ENCODE measurements around the gene DEXI.

Gene DEXI

GRCh38 chr16:10933865-10934264 lies 8.4 kb downstream of the DEXI start:
- Histone ChIP-seq H3K4me3 (ENCODE audit: low read depth, low read length) (no peak overlapping the region), H3K36me3 (peaks cover 9% of the 10 kb centered on the region), H3K9me3 (no peaks in the 10 kb centered on the region), H3K4me1 (no peaks in the 10 kb centered on the region; the same call in 1 of the 2 replicates), H3K27me3 (no peaks in the 10 kb centered on the region)
- no peak for DNase-seq
- TF ChIP-seq CTCF (IDR thresholded peaks at IDR 0.05; ENCODE audit: low read depth, low read length): no peak

- H3K9me3 ChIP-seq: no peaks in the 10 kb centered on the region
- H3K36me3 ChIP-seq: peaks cover 9% of the 10 kb centered on the region
- H3K4me3 ChIP-seq (ENCODE audit: low read depth, low read length): no peak overlapping the region
- H3K4me1 ChIP-seq: no peaks in the 10 kb centered on the region; the same call in 1 of the 2 replicates
- no peak for DNase-seq
- no peaks in the 10 kb centered on the region for H3K27me3 ChIP-seq
- no peak for TF ChIP-seq CTCF (IDR thresholded peaks at IDR 0.05; ENCODE audit: low read depth, low read length)
Observed at GRCh38 chr16:10932959-10933710, 9.1 kb downstream of the DEXI start.

- H3K4me1 ChIP-seq: no peaks in the 10 kb centered on the region; the same call in 1 of the 2 replicates
- H3K9me3 ChIP-seq: no peaks in the 10 kb centered on the region
- TF ChIP-seq CTCF (IDR thresholded peaks at IDR 0.05; ENCODE audit: low read depth, low read length): no peak
- no peak overlapping the region for H3K4me3 ChIP-seq (ENCODE audit: low read depth, low read length)
- peaks cover 12% of the 10 kb centered on the region for H3K36me3 ChIP-seq
- no peak for DNase-seq
- H3K27me3 ChIP-seq: no peaks in the 10 kb centered on the region
Observed at GRCh38 chr16:10931977-10932632, 10.2 kb downstream of the DEXI start.

GRCh38 chr16:10931134-10931533 lies 11.1 kb downstream of the DEXI start:
- H3K9me3 ChIP-seq: no peaks in the 10 kb centered on the region
- no peak for TF ChIP-seq CTCF (IDR thresholded peaks at IDR 0.05; ENCODE audit: low read depth, low read length)
- no peak overlapping the region for H3K4me3 ChIP-seq (ENCODE audit: low read depth, low read length)
- H3K4me1 ChIP-seq: no peaks in the 10 kb centered on the region; the same call in 1 of the 2 replicates
- no peaks in the 10 kb centered on the region for H3K27me3 ChIP-seq
- H3K36me3 ChIP-seq: peaks cover 17% of the 10 kb centered on the region
- no peak for DNase-seq

- no peak overlapping the region for H3K4me3 ChIP-seq (ENCODE audit: low read depth, low read length)
- no peak for DNase-seq
- H3K27me3 ChIP-seq: no peaks in the 10 kb centered on the region
- H3K4me1 ChIP-seq: no peaks in the 10 kb centered on the region; the same call in 1 of the 2 replicates
- H3K9me3 ChIP-seq: no peaks in the 10 kb centered on the region
- TF ChIP-seq CTCF (IDR thresholded peaks at IDR 0.05; ENCODE audit: low read depth, low read length): peak; percentile 9; the same call in 1 of the 2 replicates
- peaks cover 19% of the 10 kb centered on the region for H3K36me3 ChIP-seq
Observed at GRCh38 chr16:10930755-10931093, 11.5 kb downstream of the DEXI start.
